ENCODE data around the gene MFAP4.

Gene MFAP4

GRCh38 chr17:19387921-19388521 is 1.0 kb upstream of the MFAP4 start:
- H3K9me3 Mint-ChIP-seq: no peaks in the 10 kb centered on the region
- H3K4me3 Mint-ChIP-seq: no peak overlapping the region
- DNase-seq (ENCODE audit: low spot score in 2 of 2): no peak
- no peak for ATAC-seq (replicated peaks; ENCODE audit: extremely low read depth, poor library complexity, severe bottlenecking)
- H3K4me1 Mint-ChIP-seq: peaks cover 17% of the 10 kb centered on the region
- peaks cover 2% of the 10 kb centered on the region for H3K36me3 Mint-ChIP-seq (ENCODE audit: insufficient read depth)
- no peaks in the 10 kb centered on the region for H3K27me3 Mint-ChIP-seq
- no peak overlapping the region for H3K27ac Mint-ChIP-seq (ENCODE audit: low read depth)

GRCh38 chr17:19386051-19386929 is 700 bp downstream of the MFAP4 start:
- Mint-ChIP-seq H3K27ac (ENCODE audit: low read depth) (no peak overlapping the region), H3K4me3 (no peak overlapping the region), H3K27me3 (no peaks in the 10 kb centered on the region), H3K36me3 (ENCODE audit: insufficient read depth) (peaks cover 5% of the 10 kb centered on the region), H3K9me3 (no peaks in the 10 kb centered on the region), H3K4me1 (peaks cover 17% of the 10 kb centered on the region)
- ATAC-seq (replicated peaks; ENCODE audit: extremely low read depth, poor library complexity, severe bottlenecking) (no peak), DNase-seq (ENCODE audit: low spot score in 2 of 2) (no peak)

GRCh38 chr17:19385521-19385983 is 1.4 kb downstream of the MFAP4 start:
- H3K27me3 Mint-ChIP-seq: no peaks in the 10 kb centered on the region
- no peaks in the 10 kb centered on the region for H3K9me3 Mint-ChIP-seq
- DNase-seq (ENCODE audit: low spot score in 2 of 2): no peak
- peaks cover 25% of the 10 kb centered on the region for H3K4me1 Mint-ChIP-seq
- H3K36me3 Mint-ChIP-seq (ENCODE audit: insufficient read depth): peaks cover 8% of the 10 kb centered on the region
- no peak overlapping the region for H3K4me3 Mint-ChIP-seq
- ATAC-seq (replicated peaks; ENCODE audit: extremely low read depth, poor library complexity, severe bottlenecking): no peak
- H3K27ac Mint-ChIP-seq (ENCODE audit: low read depth): no peak overlapping the region

GRCh38 chr17:19384723-19385391 is 2.1 kb downstream of the MFAP4 start:
- peaks cover 11% of the 10 kb centered on the region for H3K36me3 Mint-ChIP-seq (ENCODE audit: insufficient read depth)
- no peak for ATAC-seq (replicated peaks; ENCODE audit: extremely low read depth, poor library complexity, severe bottlenecking)
- DNase-seq (ENCODE audit: low spot score in 2 of 2): no peak
- peaks cover 26% of the 10 kb centered on the region for H3K4me1 Mint-ChIP-seq
- peak overlapping the region; percentile 85 for H3K27ac Mint-ChIP-seq (ENCODE audit: low read depth)
- no peak overlapping the region for H3K4me3 Mint-ChIP-seq
- no peaks in the 10 kb centered on the region for H3K27me3 Mint-ChIP-seq
- no peaks in the 10 kb centered on the region for H3K9me3 Mint-ChIP-seq

GRCh38 chr17:19383681-19384470 is 3.1 kb downstream of the MFAP4 start:
- Mint-ChIP-seq H3K4me1 (peaks cover 26% of the 10 kb centered on the region), H3K27me3 (no peaks in the 10 kb centered on the region), H3K9me3 (no peaks in the 10 kb centered on the region), H3K27ac (ENCODE audit: low read depth) (peak overlapping the region; percentile 85), H3K4me3 (no peak overlapping the region), H3K36me3 (ENCODE audit: insufficient read depth) (peaks cover 11% of the 10 kb centered on the region)
- DNase-seq (ENCODE audit: low spot score in 2 of 2) (no peak), ATAC-seq (replicated peaks; ENCODE audit: extremely low read depth, poor library complexity, severe bottlenecking) (no peak)

GRCh38 chr17:19382531-19383444 is 4.2 kb downstream of the MFAP4 start:
- peaks cover 26% of the 10 kb centered on the region for H3K4me1 Mint-ChIP-seq
- H3K27ac Mint-ChIP-seq (ENCODE audit: low read depth): no peak overlapping the region
- DNase-seq (ENCODE audit: low spot score in 2 of 2) (no peak), ATAC-seq (replicated peaks; ENCODE audit: extremely low read depth, poor library complexity, severe bottlenecking) (no peak)
- H3K9me3 Mint-ChIP-seq: no peaks in the 10 kb centered on the region
- H3K36me3 Mint-ChIP-seq (ENCODE audit: insufficient read depth): peaks cover 18% of the 10 kb centered on the region
- no peak overlapping the region for H3K4me3 Mint-ChIP-seq
- H3K27me3 Mint-ChIP-seq: no peaks in the 10 kb centered on the region

- peaks cover 24% of the 10 kb centered on the region for H3K36me3 Mint-ChIP-seq (ENCODE audit: insufficient read depth)
- no peaks in the 10 kb centered on the region for H3K9me3 Mint-ChIP-seq
- no peak overlapping the region for H3K27ac Mint-ChIP-seq (ENCODE audit: low read depth)
- no peaks in the 10 kb centered on the region for H3K27me3 Mint-ChIP-seq
- DNase-seq (ENCODE audit: low spot score in 2 of 2) (no peak), ATAC-seq (replicated peaks; ENCODE audit: extremely low read depth, poor library complexity, severe bottlenecking) (no peak)
- H3K4me3 Mint-ChIP-seq: no peak overlapping the region
- peaks cover 35% of the 10 kb centered on the region for H3K4me1 Mint-ChIP-seq
Measured at GRCh38 chr17:19381741-19382444, 5.1 kb downstream of the MFAP4 start.

- ATAC-seq (replicated peaks; ENCODE audit: extremely low read depth, poor library complexity, severe bottlenecking) (no peak), DNase-seq (ENCODE audit: low spot score in 2 of 2) (no peak)
- Mint-ChIP-seq H3K9me3 (no peaks in the 10 kb centered on the region), H3K4me3 (no peak overlapping the region), H3K27me3 (no peaks in the 10 kb centered on the region), H3K4me1 (peaks cover 37% of the 10 kb centered on the region), H3K36me3 (ENCODE audit: insufficient read depth) (peaks cover 24% of the 10 kb centered on the region), H3K27ac (ENCODE audit: low read depth) (no peak overlapping the region)
Measured at GRCh38 chr17:19381361-19381740, 5.6 kb downstream of the MFAP4 start.

- no peak for ATAC-seq (replicated peaks; ENCODE audit: extremely low read depth, poor library complexity, severe bottlenecking)
- Mint-ChIP-seq H3K9me3 (no peaks in the 10 kb centered on the region), H3K4me3 (no peak overlapping the region), H3K4me1 (peaks cover 40% of the 10 kb centered on the region), H3K36me3 (ENCODE audit: insufficient read depth) (peaks cover 24% of the 10 kb centered on the region), H3K27ac (ENCODE audit: low read depth) (no peak overlapping the region), H3K27me3 (no peaks in the 10 kb centered on the region)
- no peak for DNase-seq (ENCODE audit: low spot score in 2 of 2)
Measured at GRCh38 chr17:19380481-19381301, 6.3 kb downstream of the MFAP4 start.

- H3K27ac Mint-ChIP-seq (ENCODE audit: low read depth): no peak overlapping the region
- no peak for DNase-seq (ENCODE audit: low spot score in 2 of 2)
- H3K4me1 Mint-ChIP-seq: peaks cover 38% of the 10 kb centered on the region
- no peaks in the 10 kb centered on the region for H3K9me3 Mint-ChIP-seq
- ATAC-seq (replicated peaks; ENCODE audit: extremely low read depth, poor library complexity, severe bottlenecking): no peak
- peak overlapping the region; percentile 100 for H3K4me3 Mint-ChIP-seq
- H3K27me3 Mint-ChIP-seq: no peaks in the 10 kb centered on the region
- peaks cover 22% of the 10 kb centered on the region for H3K36me3 Mint-ChIP-seq (ENCODE audit: insufficient read depth)
Measured at GRCh38 chr17:19379361-19380065, 7.5 kb downstream of the MFAP4 start.
